Stimulated activated effector memory CD8-positive, alpha-beta T cell treated with anti-CD3 and anti-CD28 coated beads, Interleukin-12 subunit alpha, Interleukin-12 subunit beta, amount 100 ng/mL, for 72 hours (primary cell): Measurements from ENCODE around the gene RRP8.

Experiments
- ATAC-seq: fragments of 150-1000 bp; cut with Tn5 transposase; 2 replicates; pipeline ENCODE4 v1.10.0; 2021
- DNase-seq, 2 donors: peaks; one replicate each; pipeline ENCODE4 v3.0.0; 2021 to 2022; ENCODE audit warnings: low spot score in 2 of 2
- H3K27ac Mint-ChIP-seq: one replicate; pipeline ENCODE4 v1.8.0; 2022; ENCODE audit warnings: mild to moderate bottlenecking, mixed read lengths
- H3K36me3 Mint-ChIP-seq: one replicate; pipeline ENCODE4 v1.8.0; 2022; ENCODE audit warnings: mild to moderate bottlenecking, mixed read lengths
- H3K4me1 Mint-ChIP-seq: one replicate; pipeline ENCODE4 v1.8.0; 2022; ENCODE audit warnings: mixed read lengths
- H3K4me3 Mint-ChIP-seq: one replicate; pipeline ENCODE4 v1.8.0; 2022; ENCODE audit warnings: mild to moderate bottlenecking, mixed read lengths
- H3K9me3 Mint-ChIP-seq: one replicate; pipeline ENCODE4 v1.8.0; 2022; ENCODE audit warnings: mixed read lengths

Gene RRP8

GRCh38 chr11:6576471-6577373 is 26.7 kb downstream of the RRP8 start:
- Mint-ChIP-seq H3K27ac (no peak overlapping the region), H3K36me3 (peaks cover 5% of the 10 kb centered on the region)
- DNase-seq = no peak

DNA sequence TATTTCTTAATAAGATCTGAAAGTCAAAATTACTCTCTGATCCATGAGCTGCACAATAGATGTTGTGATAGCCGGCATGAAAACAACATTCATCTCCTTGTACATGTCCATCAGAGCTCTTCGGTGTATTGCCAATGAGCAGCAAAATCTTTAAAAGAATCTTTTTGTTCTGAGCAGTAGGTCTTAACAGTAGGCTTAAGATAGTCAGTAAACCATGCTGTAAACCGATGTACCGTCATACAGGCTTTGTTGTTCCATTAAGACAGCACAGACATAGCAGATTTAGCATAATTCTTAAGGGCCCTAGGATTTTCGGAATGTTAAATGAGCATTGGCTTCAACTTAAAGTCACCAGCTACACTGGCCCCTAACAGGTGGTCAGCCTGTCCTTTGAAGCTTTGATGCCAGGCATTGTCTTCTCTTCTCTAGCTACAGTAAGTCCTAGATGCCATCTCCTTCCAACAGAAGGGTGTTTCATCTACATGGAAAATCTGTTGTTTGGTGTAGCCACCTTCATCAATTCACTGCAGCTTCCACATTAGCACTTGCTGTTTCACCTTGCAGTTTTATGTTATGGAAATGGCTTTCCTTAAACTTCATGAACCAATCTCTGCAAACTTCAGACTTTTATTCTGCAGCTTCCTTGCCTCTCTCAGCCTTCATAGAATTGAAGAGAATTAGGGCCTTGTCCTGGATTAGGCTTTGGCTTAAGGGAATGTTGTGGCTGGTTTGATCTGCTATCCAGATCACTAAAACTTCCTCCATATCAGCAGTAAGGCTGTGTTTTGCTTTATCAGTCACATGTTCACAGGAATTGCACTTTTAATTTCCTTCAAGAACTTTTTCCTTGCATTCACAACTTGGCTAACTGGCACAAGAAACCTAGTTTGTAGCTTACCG is 28.4 kb downstream of the RRP8 start:
- Mint-ChIP-seq H3K4me3 (no peak overlapping the region), H3K9me3 (no peaks in the 10 kb centered on the region), H3K36me3 (peaks cover 5% of the 10 kb centered on the region), H3K27ac (no peak overlapping the region), H3K4me1 (no peaks in the 10 kb centered on the region)
- ATAC-seq (no peak), DNase-seq (no peak)

More at GRCh38 chr11:6576471-6577373, 26.7 kb downstream of the RRP8 start:
- no peak for ATAC-seq
- Mint-ChIP-seq H3K9me3 (no peaks in the 10 kb centered on the region), H3K4me1 (no peaks in the 10 kb centered on the region), H3K4me3 (no peak overlapping the region)

DNA sequence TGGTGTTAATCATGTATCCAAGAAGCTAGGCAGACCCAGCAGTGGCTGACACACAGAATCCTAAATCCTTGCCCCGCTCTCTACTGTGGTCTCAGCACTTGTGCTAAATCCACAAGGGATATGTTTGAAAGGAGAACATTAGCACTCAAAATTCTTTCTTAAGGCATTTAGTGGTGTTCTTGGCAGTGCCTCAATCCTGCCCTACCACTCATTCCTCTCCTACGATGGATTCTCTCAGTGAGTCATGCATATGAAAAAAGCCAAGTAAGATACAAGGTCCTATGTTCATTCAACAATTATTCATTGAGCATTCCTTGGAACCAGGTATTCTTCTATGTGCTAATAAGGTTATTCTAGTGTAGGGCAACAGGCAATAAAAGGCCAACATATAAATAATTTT is 31.2 kb downstream of the RRP8 start:
- H3K27ac Mint-ChIP-seq = no peak overlapping the region
- no peaks in the 10 kb centered on the region for H3K4me1 Mint-ChIP-seq
- no peak overlapping the region for H3K4me3 Mint-ChIP-seq
- ATAC-seq (no peak), DNase-seq (no peak)
- H3K9me3 Mint-ChIP-seq = no peaks in the 10 kb centered on the region
- peaks cover 5% of the 10 kb centered on the region for H3K36me3 Mint-ChIP-seq

DNA sequence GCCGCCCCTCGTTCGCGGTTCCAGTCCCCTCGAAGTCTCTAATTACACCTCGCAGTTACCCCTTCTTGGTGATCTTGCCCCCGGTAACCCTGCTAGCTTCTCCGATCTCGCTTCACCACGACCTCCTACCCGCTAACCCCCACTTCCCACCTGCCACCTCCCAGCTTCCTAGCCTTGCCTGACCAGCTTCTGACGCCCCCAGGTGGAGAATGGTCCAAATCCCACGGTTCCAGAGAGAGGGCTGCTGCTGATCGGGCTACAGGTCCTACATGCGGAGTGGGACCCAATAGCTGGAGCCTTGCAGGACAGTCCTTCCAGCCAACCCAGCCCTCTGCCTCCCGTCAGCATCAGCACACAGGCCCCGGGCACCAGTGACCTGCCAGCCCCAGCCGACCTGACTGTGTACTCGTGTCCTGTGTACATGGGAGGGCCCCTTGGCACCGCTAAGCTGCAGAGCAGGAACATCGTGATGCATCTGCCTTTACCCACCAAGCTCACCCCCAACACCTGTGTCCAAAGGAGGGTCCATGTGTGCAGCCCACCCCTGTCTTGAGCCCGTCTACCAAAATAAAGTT is 31.9 kb downstream of the RRP8 start:
- no peak for DNase-seq
- Mint-ChIP-seq H3K9me3 (no peaks in the 10 kb centered on the region), H3K4me3 (no peak overlapping the region), H3K27ac (peak overlapping the region; percentile 13), H3K36me3 (peaks cover 5% of the 10 kb centered on the region), H3K4me1 (no peaks in the 10 kb centered on the region)
- ATAC-seq = no peak

GRCh38 chr11:6570691-6571427 is 32.6 kb downstream of the RRP8 start:
- Mint-ChIP-seq H3K4me3 (no peak overlapping the region), H3K27ac (no peak overlapping the region), H3K4me1 (no peaks in the 10 kb centered on the region), H3K36me3 (peaks cover 5% of the 10 kb centered on the region), H3K9me3 (no peaks in the 10 kb centered on the region)
- ATAC-seq = no peak
- DNase-seq = no peak

- Mint-ChIP-seq H3K4me3 (no peak overlapping the region), H3K27ac (no peak overlapping the region)
Observed at GRCh38 chr11:6569706-6570105, 33.7 kb downstream of the RRP8 start.

GRCh38 chr11:6568191-6568918 is 35.1 kb downstream of the RRP8 start:
- H3K36me3 Mint-ChIP-seq = peaks cover 5% of the 10 kb centered on the region
- no peaks in the 10 kb centered on the region for H3K4me1 Mint-ChIP-seq
- H3K9me3 Mint-ChIP-seq = no peaks in the 10 kb centered on the region
- no peak overlapping the region for H3K27ac Mint-ChIP-seq
- ATAC-seq = no peak
- no peak overlapping the region for H3K4me3 Mint-ChIP-seq
- no peak for DNase-seq

More at GRCh38 chr11:6569706-6570105, 33.7 kb downstream of the RRP8 start:
- no peaks in the 10 kb centered on the region for H3K9me3 Mint-ChIP-seq
- DNase-seq (no peak), ATAC-seq (no peak)
- H3K36me3 Mint-ChIP-seq = peaks cover 5% of the 10 kb centered on the region
- no peaks in the 10 kb centered on the region for H3K4me1 Mint-ChIP-seq

GRCh38 chr11:6567371-6567745 is 36.1 kb downstream of the RRP8 start:
- Mint-ChIP-seq H3K4me1 (no peaks in the 10 kb centered on the region), H3K36me3 (peaks cover under 1% of the 10 kb centered on the region), H3K27ac (no peak overlapping the region), H3K9me3 (no peaks in the 10 kb centered on the region), H3K4me3 (no peak overlapping the region)
- ATAC-seq = no peak
- peak in 1 of 2 donors; percentile 33 for DNase-seq

- H3K9me3 Mint-ChIP-seq = no peaks in the 10 kb centered on the region
- H3K4me3 Mint-ChIP-seq = no peak overlapping the region
- no peaks in the 10 kb centered on the region for H3K36me3 Mint-ChIP-seq
- ATAC-seq = no peak
- no peaks in the 10 kb centered on the region for H3K4me1 Mint-ChIP-seq
- DNase-seq = peak in 1 of 2 donors; percentile 35
- no peak overlapping the region for H3K27ac Mint-ChIP-seq
Observed at GRCh38 chr11:6566704-6567370, 36.6 kb downstream of the RRP8 start.

- H3K4me1 Mint-ChIP-seq = no peaks in the 10 kb centered on the region
- no peaks in the 10 kb centered on the region for H3K9me3 Mint-ChIP-seq
- H3K36me3 Mint-ChIP-seq = no peaks in the 10 kb centered on the region
- DNase-seq (peak in 1 of 2 donors; percentile 34), ATAC-seq (no peak)
- no peak overlapping the region for H3K4me3 Mint-ChIP-seq
- no peak overlapping the region for H3K27ac Mint-ChIP-seq
Observed at GRCh38 chr11:6565988-6566703, 37.3 kb downstream of the RRP8 start.

GRCh38 chr11:6565325-6565724 is 38.1 kb downstream of the RRP8 start:
- no peaks in the 10 kb centered on the region for H3K4me1 Mint-ChIP-seq
- no peak overlapping the region for H3K27ac Mint-ChIP-seq
- no peak overlapping the region for H3K4me3 Mint-ChIP-seq
- H3K9me3 Mint-ChIP-seq = no peaks in the 10 kb centered on the region
- DNase-seq (no peak), ATAC-seq (no peak)
- H3K36me3 Mint-ChIP-seq = no peaks in the 10 kb centered on the region

- ATAC-seq (no peak), DNase-seq (no peak)
- Mint-ChIP-seq H3K27ac (no peak overlapping the region), H3K9me3 (no peaks in the 10 kb centered on the region), H3K36me3 (no peaks in the 10 kb centered on the region), H3K4me1 (no peaks in the 10 kb centered on the region), H3K4me3 (no peak overlapping the region)
Observed at GRCh38 chr11:6563667-6564066, 39.7 kb downstream of the RRP8 start.

- no peaks in the 10 kb centered on the region for H3K36me3 Mint-ChIP-seq
- ATAC-seq (no peak), DNase-seq (peak in 1 of 2 donors; percentile 34)
- no peak overlapping the region for H3K4me3 Mint-ChIP-seq
- no peaks in the 10 kb centered on the region for H3K4me1 Mint-ChIP-seq
- H3K27ac Mint-ChIP-seq = no peak overlapping the region
- no peaks in the 10 kb centered on the region for H3K9me3 Mint-ChIP-seq
Observed at GRCh38 chr11:6563121-6563619, 40.2 kb downstream of the RRP8 start.
